ENCODE data around the gene FAM187B.

FAM187B gene

GRCh38 chr19:35177377-35178274 lies 50.9 kb downstream of the FAM187B start:
- no peak for TF ChIP-seq CTCF (IDR thresholded peaks at IDR 0.05; ENCODE audit: low read depth, low read length, missing control alignments)
- no peak overlapping the region for H3K4me3 ChIP-seq (ENCODE audit: low read depth, low read length)
- no peak for DNase-seq (ENCODE audit: low read depth)

DNA sequence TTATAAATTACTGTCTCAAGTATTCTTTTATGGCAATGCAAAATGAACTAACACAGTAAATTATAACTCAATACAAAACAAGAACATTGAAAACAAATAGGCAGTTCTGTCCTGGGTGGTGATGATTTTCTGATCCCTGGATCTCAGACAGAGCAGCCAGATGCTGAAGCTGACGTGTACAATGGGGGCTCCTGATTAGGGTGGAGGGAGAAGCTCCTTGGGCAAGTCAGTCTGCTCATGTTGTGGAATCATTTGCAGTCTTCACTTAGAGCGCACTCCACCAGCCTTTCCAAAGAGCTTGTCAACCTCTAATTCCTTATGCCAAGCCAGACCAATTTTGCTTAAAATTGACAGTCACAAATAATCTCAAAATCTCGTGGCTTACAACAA lies 52.4 kb downstream of the FAM187B start:
- TF ChIP-seq CTCF (IDR thresholded peaks at IDR 0.05; ENCODE audit: low read depth, low read length, missing control alignments), result no peak
- DNase-seq (ENCODE audit: low read depth), result no peak
- H3K4me3 ChIP-seq (ENCODE audit: low read depth, low read length), result no peak overlapping the region
